ENCODE data around the gene HIC1. TPM values are rescaled to one million over a fixed set of nuclear protein-coding genes. Genes with fewer than 3 reads are reported as not detected.

The HIC1 gene
- total RNA-seq, 2 donors from 2014 or later: 4.6 to 8.1 TPM

- peak within 1 kb of the TSS; percentile 94 for H3K4me3 Mint-ChIP-seq
- H3K4me1 Mint-ChIP-seq: peaks cover 14% of the 10 kb centered on the region
These were observed 24.8 kb upstream of the HIC1 start, which contains the start of gene DPH1 for GRCh38 chr17:2029911-2030778. DPH1 (plus strand) TSS chr17:2030153; CDS start chr17:2030170, 17 bp downstream.

DNA sequence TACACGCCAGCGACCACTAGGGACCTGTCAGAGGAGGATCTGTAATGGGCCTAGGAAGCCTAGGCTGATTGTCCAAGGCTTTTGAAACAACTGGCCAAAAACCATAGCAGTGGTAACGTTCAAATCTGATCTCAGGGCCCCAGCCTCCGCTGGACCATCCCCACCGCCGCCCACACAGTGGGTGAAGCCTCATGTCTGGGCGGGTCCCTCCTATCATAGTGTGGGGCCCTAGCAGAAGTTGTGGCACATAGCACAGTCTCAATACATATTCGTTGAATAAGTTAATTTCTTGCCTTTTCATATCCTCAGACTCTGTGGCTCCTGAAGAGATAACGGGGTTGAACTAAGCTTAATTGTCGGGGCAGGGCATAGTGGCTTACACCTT lies 24.1 kb upstream of the HIC1 start:
- H3K27ac Mint-ChIP-seq: peak overlapping the region; percentile 91
- H3K4me3 Mint-ChIP-seq: peak overlapping the region; percentile 94
- DNase-seq (no peak), ATAC-seq (peak; percentile 1)
- H3K36me3 Mint-ChIP-seq (ENCODE audit: low read depth): no peaks in the 10 kb centered on the region
- H3K9me3 ChIP-seq (ENCODE audit: control insufficient read depth, low read length, poor library complexity, severe bottlenecking): no peaks in the 10 kb centered on the region
- peaks cover 10% of the 10 kb centered on the region for H3K27me3 Mint-ChIP-seq
- peaks cover 13% of the 10 kb centered on the region for H3K4me1 Mint-ChIP-seq

More at GRCh38 chr17:2029911-2030778, 24.8 kb upstream of the HIC1 start, which contains the start of gene DPH1:
- Mint-ChIP-seq H3K27me3 (peaks cover 10% of the 10 kb centered on the region), H3K36me3 (ENCODE audit: low read depth) (no peaks in the 10 kb centered on the region), H3K27ac (peak within 1 kb of the TSS; percentile 91)
- DNase-seq (peak; percentile 78 to 80 (median 78)), ATAC-seq (peak; percentile 84)
- no peaks in the 10 kb centered on the region for H3K9me3 ChIP-seq (ENCODE audit: control insufficient read depth, low read length, poor library complexity, severe bottlenecking)

GRCh38 chr17:2033153-2033552 lies 21.8 kb upstream of the HIC1 start:
- Mint-ChIP-seq H3K4me1 (peaks cover 8% of the 10 kb centered on the region), H3K27me3 (peaks cover 4% of the 10 kb centered on the region), H3K36me3 (ENCODE audit: low read depth) (peaks cover 2% of the 10 kb centered on the region), H3K4me3 (no peak overlapping the region), H3K27ac (no peak overlapping the region)
- DNase-seq: no peak
- no peak for ATAC-seq
- H3K9me3 ChIP-seq (ENCODE audit: control insufficient read depth, low read length, poor library complexity, severe bottlenecking): no peaks in the 10 kb centered on the region

DNA sequence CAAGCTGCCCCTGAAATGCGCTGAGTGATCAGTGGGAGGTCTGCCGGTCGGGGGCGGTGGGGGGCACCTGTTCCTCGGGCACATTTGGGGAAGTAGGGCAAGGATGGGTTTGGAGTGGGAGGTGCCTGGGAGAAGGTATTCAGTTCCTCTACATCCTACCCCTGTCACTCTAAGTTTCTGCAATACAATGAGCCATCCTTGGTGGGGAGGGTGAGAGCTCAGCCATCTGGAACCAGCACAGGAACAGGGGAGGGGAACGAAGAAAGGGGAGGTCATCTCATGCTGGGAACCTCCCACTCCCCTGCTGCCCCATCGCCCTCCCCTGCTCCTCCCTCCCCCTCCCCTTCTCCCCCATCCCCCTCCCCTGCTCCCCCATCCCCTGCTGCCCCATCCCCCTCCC lies 20.7 kb upstream of the HIC1 start:
- DNase-seq (no peak), ATAC-seq (no peak)
- H3K27ac Mint-ChIP-seq: no peak overlapping the region
- H3K4me3 Mint-ChIP-seq: no peak overlapping the region
- H3K4me1 Mint-ChIP-seq: peaks cover 8% of the 10 kb centered on the region
- H3K36me3 Mint-ChIP-seq (ENCODE audit: low read depth): peaks cover 2% of the 10 kb centered on the region
- no peaks in the 10 kb centered on the region for H3K9me3 ChIP-seq (ENCODE audit: control insufficient read depth, low read length, poor library complexity, severe bottlenecking)
- H3K27me3 Mint-ChIP-seq: no peaks in the 10 kb centered on the region

DNA sequence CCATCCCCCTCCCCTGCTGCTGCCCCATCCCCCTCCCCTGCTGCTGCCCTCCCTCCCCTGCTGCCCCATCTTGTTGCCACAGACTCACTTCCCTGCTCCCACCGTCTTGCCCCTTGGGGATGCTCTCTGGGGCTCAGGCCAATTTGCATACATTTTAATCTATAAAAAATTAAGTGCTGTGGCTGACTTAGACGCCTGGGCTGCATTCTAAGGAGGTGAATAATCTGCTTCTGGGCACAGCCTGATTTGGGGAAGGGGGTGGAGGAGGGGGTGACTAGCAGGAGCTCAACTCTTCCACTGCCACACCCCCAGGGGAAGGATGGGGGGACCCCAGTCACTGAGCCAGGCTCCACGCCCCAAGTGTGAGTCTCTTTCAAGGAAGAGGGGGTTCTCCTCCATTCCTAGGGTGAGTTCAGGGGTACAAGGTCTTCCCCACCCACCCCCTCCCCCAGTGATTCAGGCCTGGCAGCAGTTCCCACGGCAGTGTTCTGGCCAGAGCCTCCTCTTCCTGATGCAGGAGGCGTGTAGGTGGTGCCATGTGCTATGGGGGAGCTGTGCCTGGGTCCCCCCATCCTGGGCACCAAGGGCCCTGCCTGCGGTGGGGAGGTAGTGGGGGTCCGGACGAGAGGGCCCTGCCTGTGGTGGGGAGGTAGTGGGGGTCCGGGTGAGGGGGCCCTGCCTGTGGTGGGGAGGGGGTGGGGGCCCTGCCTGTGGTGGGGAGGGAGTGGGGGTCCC lies 19.9 kb upstream of the HIC1 start:
- Mint-ChIP-seq H3K36me3 (ENCODE audit: low read depth) (peaks cover 2% of the 10 kb centered on the region), H3K27ac (no peak overlapping the region)
- ATAC-seq: no peak

DNA sequence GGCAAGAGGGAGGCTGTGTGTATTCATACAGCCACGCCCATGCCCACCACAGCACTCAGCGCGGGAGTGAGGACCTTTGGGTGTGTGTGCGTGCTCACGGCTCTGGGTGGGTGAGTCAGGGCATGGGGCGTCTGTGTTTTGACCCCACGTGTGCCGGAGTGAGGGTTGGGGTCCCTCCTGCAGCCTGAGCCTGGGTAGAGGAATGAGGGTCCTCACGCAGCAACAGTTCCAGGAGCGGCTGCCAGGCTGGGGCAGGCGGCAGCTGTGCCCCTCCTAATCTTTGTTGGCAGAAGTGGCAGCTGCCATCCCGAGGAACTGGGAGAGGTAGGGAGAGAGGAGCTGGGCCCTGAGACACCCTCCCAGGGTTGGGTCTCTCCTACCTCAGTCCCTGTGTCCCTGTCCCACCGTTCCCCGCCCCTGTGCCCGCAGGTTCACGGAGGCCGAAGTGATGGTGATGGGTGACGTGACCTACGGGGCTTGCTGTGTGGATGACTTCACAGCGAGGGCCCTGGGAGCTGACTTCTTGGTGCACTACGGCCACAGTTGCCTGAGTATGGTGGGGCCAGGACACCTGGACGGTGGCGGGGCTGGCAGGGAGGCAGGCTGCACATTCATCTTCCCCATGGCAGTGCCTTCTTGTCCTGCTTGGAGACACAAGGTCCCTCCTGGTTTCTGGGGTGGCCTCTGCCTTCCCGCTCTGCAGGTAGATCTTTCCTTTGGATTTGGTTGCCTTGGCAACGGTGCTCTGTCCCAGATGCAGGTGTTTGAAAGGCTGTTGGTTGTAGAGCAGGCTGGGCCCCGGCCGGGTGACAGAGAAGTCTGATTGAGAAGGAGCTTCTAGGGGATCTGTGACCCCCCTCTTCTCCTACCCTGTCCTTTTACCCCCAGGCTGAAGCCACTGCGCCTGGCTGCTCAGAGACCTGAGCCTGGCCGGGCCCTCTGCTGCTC lies 19.1 kb upstream of the HIC1 start:
- ATAC-seq: no peak
- Mint-ChIP-seq H3K36me3 (ENCODE audit: low read depth) (peaks cover 2% of the 10 kb centered on the region), H3K4me3 (no peak overlapping the region), H3K27me3 (no peaks in the 10 kb centered on the region), H3K27ac (peak overlapping the region; percentile 4), H3K4me1 (peaks cover 2% of the 10 kb centered on the region)
- H3K9me3 ChIP-seq (ENCODE audit: control insufficient read depth, low read length, poor library complexity, severe bottlenecking): no peaks in the 10 kb centered on the region
- DNase-seq: no peak

More for the DNA sequence above, 19.9 kb upstream of the HIC1 start:
- no peak overlapping the region for H3K4me3 Mint-ChIP-seq
- DNase-seq: no peak
- no peaks in the 10 kb centered on the region for H3K27me3 Mint-ChIP-seq
- H3K4me1 Mint-ChIP-seq: peaks cover 7% of the 10 kb centered on the region
- no peaks in the 10 kb centered on the region for H3K9me3 ChIP-seq (ENCODE audit: control insufficient read depth, low read length, poor library complexity, severe bottlenecking)

DNA sequence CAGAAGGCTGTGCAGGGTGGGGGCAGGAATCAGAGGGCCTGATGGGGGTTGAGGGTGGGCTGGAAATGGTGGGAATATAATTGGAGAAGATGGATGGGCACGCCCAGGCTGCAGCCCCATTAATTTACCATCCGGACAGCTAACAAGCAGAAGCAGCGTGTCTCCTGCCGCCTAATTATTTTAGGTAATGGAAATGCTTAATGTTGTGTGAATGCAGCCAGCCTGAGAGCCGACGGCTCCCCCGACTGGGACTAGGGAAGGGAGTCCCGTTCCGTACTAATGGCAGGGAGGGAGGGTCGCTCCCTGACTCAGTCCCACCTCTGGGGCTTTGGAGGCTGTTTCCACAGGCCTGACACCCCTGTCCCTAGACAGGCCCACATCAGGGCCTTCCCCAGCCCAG lies 17.7 kb upstream of the HIC1 start:
- H3K27ac Mint-ChIP-seq: no peak overlapping the region
- peaks cover 2% of the 10 kb centered on the region for H3K4me1 Mint-ChIP-seq
- H3K27me3 Mint-ChIP-seq: no peaks in the 10 kb centered on the region
- no peak overlapping the region for H3K4me3 Mint-ChIP-seq
- DNase-seq: no peak
- ATAC-seq: no peak
- peaks cover 2% of the 10 kb centered on the region for H3K36me3 Mint-ChIP-seq (ENCODE audit: low read depth)
- H3K9me3 ChIP-seq (ENCODE audit: control insufficient read depth, low read length, poor library complexity, severe bottlenecking): no peaks in the 10 kb centered on the region

GRCh38 chr17:2040219-2040827 lies 14.6 kb upstream of the HIC1 start:
- Mint-ChIP-seq H3K36me3 (ENCODE audit: low read depth) (peaks cover 2% of the 10 kb centered on the region), H3K4me1 (peaks cover 14% of the 10 kb centered on the region), H3K27me3 (no peaks in the 10 kb centered on the region), H3K4me3 (no peak overlapping the region), H3K27ac (peak overlapping the region; percentile 74)
- ATAC-seq (no peak), DNase-seq (no peak)
- no peaks in the 10 kb centered on the region for H3K9me3 ChIP-seq (ENCODE audit: control insufficient read depth, low read length, poor library complexity, severe bottlenecking)

- ATAC-seq (no peak), DNase-seq (no peak)
- H3K27ac Mint-ChIP-seq: peak overlapping the region; percentile 74
- H3K9me3 ChIP-seq (ENCODE audit: control insufficient read depth, low read length, poor library complexity, severe bottlenecking): no peaks in the 10 kb centered on the region
- H3K4me1 Mint-ChIP-seq: peaks cover 14% of the 10 kb centered on the region
- peak overlapping the region; percentile 94 for H3K4me3 Mint-ChIP-seq
- H3K27me3 Mint-ChIP-seq: no peaks in the 10 kb centered on the region
- peaks cover 2% of the 10 kb centered on the region for H3K36me3 Mint-ChIP-seq (ENCODE audit: low read depth)
These were observed 13.9 kb upstream of the HIC1 start for GRCh38 chr17:2040942-2041560.

- Mint-ChIP-seq H3K4me1 (peaks cover 14% of the 10 kb centered on the region), H3K27ac (peak within 1 kb of the TSS; percentile 95), H3K36me3 (ENCODE audit: low read depth) (peaks cover 2% of the 10 kb centered on the region), H3K27me3 (no peaks in the 10 kb centered on the region), H3K4me3 (peak within 1 kb of the TSS; percentile 94)
- no peaks in the 10 kb centered on the region for H3K9me3 ChIP-seq (ENCODE audit: control insufficient read depth, low read length, poor library complexity, severe bottlenecking)
- DNase-seq: peak; percentile 95 to 97 (median 97)
- ATAC-seq: peak; percentile 92
These were observed 13.1 kb upstream of the HIC1 start, which contains the start of gene OVCA2 for GRCh38 chr17:2041561-2042389. OVCA2 (plus strand) TSS chr17:2042022; CDS start chr17:2042048, 26 bp downstream.

DNA sequence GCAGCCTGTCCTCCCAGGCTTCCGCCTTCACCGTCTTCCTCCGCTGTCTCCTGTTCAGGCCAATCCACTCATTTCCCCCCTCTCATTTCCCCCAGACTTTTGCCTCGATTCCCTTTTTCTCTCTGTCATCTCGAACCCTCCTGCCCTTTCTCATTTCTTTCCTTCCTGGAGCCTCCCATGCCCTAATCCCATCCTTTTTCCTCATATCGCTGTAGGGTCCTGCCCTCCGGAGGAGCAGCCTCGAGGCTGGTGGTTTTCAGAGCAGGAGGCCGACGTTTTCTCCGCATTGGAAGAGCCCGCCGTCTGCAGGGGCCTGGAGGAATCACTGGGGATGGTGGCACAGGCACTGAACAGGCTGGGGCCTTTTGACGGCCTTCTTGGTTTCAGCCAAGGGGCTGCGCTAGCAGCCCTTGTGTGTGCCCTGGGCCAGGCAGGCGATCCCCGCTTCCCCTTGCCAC lies 12.5 kb upstream of the HIC1 start:
- no peaks in the 10 kb centered on the region for H3K36me3 Mint-ChIP-seq (ENCODE audit: low read depth)
- H3K27me3 Mint-ChIP-seq: no peaks in the 10 kb centered on the region

More for the DNA sequence above, 12.5 kb upstream of the HIC1 start:
- Mint-ChIP-seq H3K4me3 (peak overlapping the region; percentile 94), H3K27ac (peak overlapping the region; percentile 95), H3K4me1 (peaks cover 14% of the 10 kb centered on the region)
- no peaks in the 10 kb centered on the region for H3K9me3 ChIP-seq (ENCODE audit: control insufficient read depth, low read length, poor library complexity, severe bottlenecking)
- ATAC-seq: no peak
- DNase-seq: no peak

All from T-helper 17 cell (primary cell).